ENCODE results near the gene NLRP11. TPM values are rescaled to one million over a fixed set of nuclear protein-coding genes. Genes with fewer than 3 reads are reported as not detected.
"Not testable (repeated sequence)": the region's sequence is repeated elsewhere in the genome, so short reads cannot be mapped to it uniquely, and the experiment has no call there.

Gene NLRP11
- total and polyA plus RNA-seq, 2 of the 4 experiments (the other 2 are of a cell fraction): not detected

- Histone ChIP-seq H3K4ac (ENCODE audit: low read depth, low read length) (no peak overlapping the region), H4K5ac (ENCODE audit: low read depth, low read length) (no peak overlapping the region), H3K36me3 (ENCODE audit: control insufficient read depth, insufficient read depth, low read length) (no peaks in the 10 kb centered on the region), H4K20me1 (ENCODE audit: insufficient read depth, low read length) (no peaks in the 10 kb centered on the region), H3K4me2 (ENCODE audit: low read depth, low read length) (no peak overlapping the region), H3K9ac (ENCODE audit: low read depth, low read length) (no peak overlapping the region), H3K18ac (ENCODE audit: low read depth, low read length) (no peak overlapping the region), H2BK15ac (ENCODE audit: low read depth, low read length) (no peak overlapping the region), H2AK9ac (replicated peaks; ENCODE audit: low read depth, low read length, poor library complexity) (no peak overlapping the region), H3K9me1 (ENCODE audit: insufficient read depth, low read length) (no peaks in the 10 kb centered on the region), H3K23ac (ENCODE audit: low read depth, low read length) (no peak overlapping the region), H2BK5ac (ENCODE audit: low read depth, low read length, poor library complexity, severe bottlenecking) (no peak overlapping the region), H3K56ac (ENCODE audit: extremely low read depth, insufficient read depth, low read length) (no peak overlapping the region), H3K9me3 (ENCODE audit: control insufficient read depth, insufficient read depth, low read length) (peaks cover 7% of the 10 kb centered on the region), H2BK20ac (ENCODE audit: low read depth, low read length) (no peak overlapping the region), H3K14ac (replicated peaks; ENCODE audit: low read depth, low read length) (no peak overlapping the region), H2BK120ac (ENCODE audit: low read depth, low read length) (no peak overlapping the region), H2AFZ (replicated peaks; ENCODE audit: low read length, poor library complexity) (no peak overlapping the region), H2AK5ac (ENCODE audit: low read depth, low read length) (no peak overlapping the region), H4K8ac (ENCODE audit: low read depth in 2 of 2, low read length in 2 of 2) (no peak overlapping the region), H3K27me3 (ENCODE audit: control insufficient read depth, insufficient read depth, low read length) (no peaks in the 10 kb centered on the region), H3K27ac (ENCODE audit: insufficient read depth, low read length) (no peak overlapping the region), H3K4me1 (ENCODE audit: control insufficient read depth, insufficient read depth, low read length) (no peaks in the 10 kb centered on the region), H3K79me1 (ENCODE audit: low read depth in 1 of 2, low read length in 2 of 2) (no peaks in the 10 kb centered on the region), H3K4me3 (ENCODE audit: insufficient read depth, low read depth, low read length) (no peak overlapping the region), H4K91ac (ENCODE audit: insufficient read depth, low read depth, low read length) (no peak overlapping the region)
- dilution Hi-C loops (cut with HindIII; ENCODE audit: low sequenced_read_pairs, unreplicated experiment) (no loop called here), intact Hi-C loops (cut with micrococcal nuclease) (no loop called here), in situ Hi-C loops (cut with MboI; ENCODE audit: low sequenced_read_pairs) (no loop called here)
- ATAC-seq (ENCODE audit: low read depth) (no peak), DNase-seq (no peak)
- no peak for TF ChIP-seq ELK1 (IDR thresholded peaks at IDR 0.05; ENCODE audit: borderline replicate concordance, low read depth, low read length)
- TF ChIP-seq MAFK (IDR thresholded peaks at IDR 0.05; ENCODE audit: low read depth, low read length): no peak
- ChIA-PET CTCF (no interaction called here), POLR2A (ENCODE audit: unreplicated experiment) (no interaction called here)
- 51% methylated on average over 3 of the region's 7 CpGs; no CpG with 5 or more reads in 1 of the 2 experiments for WGBS, 2 experiments (ENCODE audit: extremely low coverage in 2 of 2, insufficient read length in 1 of 2)
- no TSS peak for BruUV-seq (replicated peaks)
Observed at GRCh38 chr19:55766466-55766865, 65.3 kb downstream of the NLRP11 start.

GRCh38 chr19:55758797-55759196, 73.0 kb downstream of the NLRP11 start, which contains the start of gene RFPL4A:
RFPL4A (plus strand) TSS chr19:55759097; CDS start chr19:55761801, 2,704 bp downstream.
- H2AK9ac ChIP-seq (replicated peaks; ENCODE audit: low read depth, low read length, poor library complexity); H2BK5ac ChIP-seq (ENCODE audit: low read depth, low read length, poor library complexity, severe bottlenecking); H3K56ac ChIP-seq (ENCODE audit: extremely low read depth, insufficient read depth, low read length); intact Hi-C loops (cut with micrococcal nuclease); H3K27ac ChIP-seq (ENCODE audit: insufficient read depth, low read length); H3K23ac ChIP-seq (ENCODE audit: low read depth, low read length); BruUV-seq (replicated peaks); POLR2A ChIA-PET (ENCODE audit: unreplicated experiment); CTCF ChIA-PET; H2BK20ac ChIP-seq (ENCODE audit: low read depth, low read length); H3K27me3 ChIP-seq (ENCODE audit: control insufficient read depth, insufficient read depth, low read length); H4K5ac ChIP-seq (ENCODE audit: low read depth, low read length); H3K14ac ChIP-seq (replicated peaks; ENCODE audit: low read depth, low read length); H3K4me3 ChIP-seq (ENCODE audit: insufficient read depth, low read depth, low read length); H3K18ac ChIP-seq (ENCODE audit: low read depth, low read length); dilution Hi-C loops (cut with HindIII; ENCODE audit: low sequenced_read_pairs, unreplicated experiment); H2AK5ac ChIP-seq (ENCODE audit: low read depth, low read length); H2BK15ac ChIP-seq (ENCODE audit: low read depth, low read length); ATAC-seq (ENCODE audit: low read depth); H3K9me1 ChIP-seq (ENCODE audit: insufficient read depth, low read length); H3K4me2 ChIP-seq (ENCODE audit: low read depth, low read length); H3K79me1 ChIP-seq (ENCODE audit: low read depth in 1 of 2, low read length in 2 of 2); H3K36me3 ChIP-seq (ENCODE audit: control insufficient read depth, insufficient read depth, low read length); H4K91ac ChIP-seq (ENCODE audit: insufficient read depth, low read depth, low read length); H2AFZ ChIP-seq (replicated peaks; ENCODE audit: low read length, poor library complexity); H2BK120ac ChIP-seq (ENCODE audit: low read depth, low read length); H4K8ac ChIP-seq (ENCODE audit: low read depth in 2 of 2, low read length in 2 of 2); H3K4me1 ChIP-seq (ENCODE audit: control insufficient read depth, insufficient read depth, low read length); DNase-seq; in situ Hi-C loops (cut with MboI; ENCODE audit: low sequenced_read_pairs); H4K20me1 ChIP-seq (ENCODE audit: insufficient read depth, low read length); H3K4ac ChIP-seq (ENCODE audit: low read depth, low read length); H3K9me3 ChIP-seq (ENCODE audit: control insufficient read depth, insufficient read depth, low read length); H3K9ac ChIP-seq (ENCODE audit: low read depth, low read length): not testable (repeated sequence)
- WGBS, 2 experiments (ENCODE audit: extremely low coverage in 2 of 2, insufficient read length in 1 of 2): no CpG with 5 or more reads among the region's 3 CpGs

Data from IMR-90 (cell line).